Ascending aorta (tissue), 2 donors: Measurements from ENCODE around the gene FBXO8. TPM values are rescaled to one million over a fixed set of nuclear protein-coding genes. Genes with fewer than 3 reads are reported as not detected.

Experiments
- DNase-seq, 2 donors: peaks; one replicate each; pipeline ENCODE4 v3.0.0-alpha.2; 2019; ENCODE audit warnings: low spot score in 2 of 2
- H3K27ac ChIP-seq, 2 donors: fragments of 200-600 bp; sonication (generic); one replicate each; pipeline ENCODE4 v1.5.1; 2016 to 2017; ENCODE audit warnings: mild to moderate bottlenecking in 1 of 2
- H3K27me3 ChIP-seq: fragments of 200-600 bp; sonication (generic); one replicate; pipeline ENCODE4 v1.5.1; 2017
- H3K36me3 ChIP-seq, 2 donors: fragments of 200-600 bp; sonication (generic); one replicate each; pipeline ENCODE4 v1.5.1; 2016
- H3K4me1 ChIP-seq, 2 donors: fragments of 200-600 bp; sonication (generic); one replicate each; pipeline ENCODE4 v1.5.1; 2016 to 2017; ENCODE audit warnings: mild to moderate bottlenecking in 1 of 2
- H3K4me3 ChIP-seq, 2 donors: fragments of 200-600 bp; sonication (generic); one replicate each; pipeline ENCODE4 v1.5.1; 2016 to 2017; ENCODE audit warnings: mild to moderate bottlenecking in 1 of 2
- H3K9me3 ChIP-seq, 2 donors: fragments of 200-600 bp; sonication (generic); one replicate each; pipeline ENCODE4 v1.5.1; 2016
- intact Hi-C: fragments of 100-400 bp; cut with DNase I; formaldehyde crosslinking; loops from one replicate; pipeline ENCODE4 v1.15.1; 2023
- total RNA-seq: library from RNA; depleted of rRNA; stranded (reverse); fragments of >200 nt; gene quantifications from one replicate; pipeline ENCODE4 v1.1.0, GENCODE V29; 2016
- TF ChIP-seq, protein P1 (sequence below), 3 experiments: fragments of 200-600 bp in 2 of 3; fragments of 450-650 bp in 1 of 3; sonication (generic) in 2 of 3; IDR thresholded peaks; one replicate each; pipeline ENCODE4 v1.5.1; 2016 to 2019; ENCODE audit warnings: antibody characterized with exemption in 3 of 3, mild to moderate bottlenecking in 1 of 3, moderate library complexity in 1 of 3

FBXO8 gene
- total RNA-seq, 1 donor from 2014 or later, result 15.5 TPM

DNA sequence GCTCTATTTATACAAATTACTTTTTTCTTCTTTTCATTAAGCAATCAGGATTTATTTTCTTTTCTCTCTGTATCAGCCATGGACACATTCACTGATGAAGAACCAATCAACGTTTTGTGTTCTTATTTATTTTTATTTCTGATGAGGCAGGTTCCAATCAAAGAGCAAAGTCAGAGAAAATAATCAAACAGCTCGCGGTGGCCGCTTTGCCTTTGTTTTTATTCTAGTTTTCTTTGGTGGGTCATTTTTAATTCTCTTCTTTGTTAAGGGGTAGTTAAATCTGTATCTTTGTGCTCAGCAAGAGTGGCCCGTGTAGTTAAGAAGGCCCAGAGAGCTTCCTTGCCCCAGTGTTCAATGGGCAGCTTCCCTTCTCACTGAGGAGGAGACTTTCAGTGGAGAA lies 71.4 kb downstream of the FBXO8 start:
- H3K4me3 ChIP-seq, result no peak overlapping the region
- intact Hi-C loops, result no loop called here
- no peak for DNase-seq
- H3K27ac ChIP-seq, result no peak overlapping the region
- peaks cover 23% of the 10 kb centered on the region for H3K27me3 ChIP-seq
- H3K4me1 ChIP-seq, result peaks cover 0 to 11% of the 10 kb centered on the region in 2 donors
- no peaks in the 10 kb centered on the region for H3K36me3 ChIP-seq
- H3K9me3 ChIP-seq, result no peaks in the 10 kb centered on the region
- TF ChIP-seq, protein P1, sequence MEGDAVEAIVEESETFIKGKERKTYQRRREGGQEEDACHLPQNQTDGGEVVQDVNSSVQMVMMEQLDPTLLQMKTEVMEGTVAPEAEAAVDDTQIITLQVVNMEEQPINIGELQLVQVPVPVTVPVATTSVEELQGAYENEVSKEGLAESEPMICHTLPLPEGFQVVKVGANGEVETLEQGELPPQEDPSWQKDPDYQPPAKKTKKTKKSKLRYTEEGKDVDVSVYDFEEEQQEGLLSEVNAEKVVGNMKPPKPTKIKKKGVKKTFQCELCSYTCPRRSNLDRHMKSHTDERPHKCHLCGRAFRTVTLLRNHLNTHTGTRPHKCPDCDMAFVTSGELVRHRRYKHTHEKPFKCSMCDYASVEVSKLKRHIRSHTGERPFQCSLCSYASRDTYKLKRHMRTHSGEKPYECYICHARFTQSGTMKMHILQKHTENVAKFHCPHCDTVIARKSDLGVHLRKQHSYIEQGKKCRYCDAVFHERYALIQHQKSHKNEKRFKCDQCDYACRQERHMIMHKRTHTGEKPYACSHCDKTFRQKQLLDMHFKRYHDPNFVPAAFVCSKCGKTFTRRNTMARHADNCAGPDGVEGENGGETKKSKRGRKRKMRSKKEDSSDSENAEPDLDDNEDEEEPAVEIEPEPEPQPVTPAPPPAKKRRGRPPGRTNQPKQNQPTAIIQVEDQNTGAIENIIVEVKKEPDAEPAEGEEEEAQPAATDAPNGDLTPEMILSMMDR (IDR thresholded peaks at IDR 0.05), result no peak

DNA sequence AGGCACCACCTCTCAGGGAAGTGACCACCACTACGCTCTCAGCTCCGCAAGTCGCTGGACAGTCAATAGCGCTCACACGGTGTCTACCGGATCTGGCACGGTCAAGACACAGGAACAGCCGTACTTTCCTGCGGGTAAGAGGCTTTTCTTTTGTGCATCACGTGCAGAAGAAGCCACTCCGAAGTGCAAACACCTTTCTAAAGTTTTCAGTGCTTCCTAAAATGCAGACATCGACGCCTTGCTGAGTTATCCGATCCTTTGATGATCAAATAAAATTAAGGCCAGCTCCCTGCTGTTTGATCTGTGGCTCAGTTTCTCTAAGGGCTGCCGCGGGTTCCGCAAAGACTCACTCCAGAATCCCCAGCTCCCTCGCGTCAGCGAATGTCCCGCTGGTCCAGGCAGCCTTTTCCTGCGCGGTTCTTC lies 71.8 kb downstream of the FBXO8 start:
- H3K27me3 ChIP-seq, result peaks cover 23% of the 10 kb centered on the region
- no peaks in the 10 kb centered on the region for H3K9me3 ChIP-seq
- no peak overlapping the region for H3K27ac ChIP-seq
- no peak overlapping the region for H3K4me3 ChIP-seq
- intact Hi-C loops, result no loop called here
- H3K36me3 ChIP-seq, result no peaks in the 10 kb centered on the region
- H3K4me1 ChIP-seq, result peaks cover 0 to 11% of the 10 kb centered on the region in 2 donors
- no peak for DNase-seq
- TF ChIP-seq, protein P1 (IDR thresholded peaks at IDR 0.05), result no peak

DNA sequence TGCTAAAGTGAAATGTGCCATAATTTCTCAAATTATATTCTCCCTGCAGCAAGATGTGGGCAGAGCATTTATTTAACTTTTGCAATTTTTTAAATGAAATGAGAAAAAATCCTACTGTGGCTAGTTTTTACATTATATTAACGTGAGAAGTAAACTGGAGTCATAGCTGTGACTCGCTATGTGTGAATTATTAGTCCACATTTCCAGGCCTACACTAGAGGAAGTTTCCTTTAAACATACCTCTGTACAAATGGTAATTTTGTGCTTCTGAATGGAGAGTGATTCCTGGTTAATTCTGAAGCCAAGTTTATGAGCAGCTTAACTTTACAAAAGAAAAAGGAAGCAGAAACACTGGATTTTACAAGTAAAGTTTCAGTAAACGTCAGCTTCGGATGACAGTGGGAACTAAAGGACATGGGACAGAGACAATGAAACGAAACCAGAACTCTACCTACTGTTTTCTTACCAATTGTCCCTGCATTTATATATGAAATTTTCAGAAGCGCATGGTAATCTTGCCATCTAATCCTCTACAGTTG lies 72.4 kb downstream of the FBXO8 start:
- no peak for DNase-seq
- Histone ChIP-seq H3K36me3 (no peaks in the 10 kb centered on the region), H3K4me3 (no peak overlapping the region), H3K27ac (no peak overlapping the region), H3K27me3 (peaks cover 18% of the 10 kb centered on the region), H3K4me1 (peaks cover 0 to 11% of the 10 kb centered on the region in 2 donors), H3K9me3 (no peaks in the 10 kb centered on the region)
- TF ChIP-seq, protein P1 (IDR thresholded peaks at IDR 0.05), result no peak
- intact Hi-C loops, result no loop called here

DNA sequence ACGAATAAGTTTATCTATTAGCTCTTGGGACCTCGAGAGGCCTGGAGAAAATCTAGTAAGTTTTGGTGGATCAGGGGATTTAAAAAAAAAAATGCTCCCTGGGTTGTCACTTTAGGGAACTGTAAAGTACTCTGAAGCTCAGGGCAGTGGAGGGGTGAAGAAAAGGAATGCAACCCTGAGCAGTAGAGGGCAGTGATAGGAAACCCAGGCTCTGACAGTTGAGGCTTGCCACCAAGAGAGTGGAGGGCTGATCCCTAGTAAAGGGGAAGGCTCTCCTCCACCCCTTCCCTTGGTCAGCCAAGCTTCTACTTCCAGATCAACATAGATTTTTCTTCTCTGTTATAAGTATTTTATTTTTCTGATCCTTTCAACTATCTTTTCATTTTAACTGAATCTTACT lies 73.1 kb downstream of the FBXO8 start:
- no peak overlapping the region for H3K27ac ChIP-seq
- no peaks in the 10 kb centered on the region for H3K36me3 ChIP-seq
- peaks cover 15% of the 10 kb centered on the region for H3K27me3 ChIP-seq
- no peaks in the 10 kb centered on the region for H3K9me3 ChIP-seq
- H3K4me1 ChIP-seq, result peaks cover 0 to 11% of the 10 kb centered on the region in 2 donors
- DNase-seq, result no peak
- TF ChIP-seq, protein P1 (IDR thresholded peaks at IDR 0.05), result no peak
- no peak overlapping the region for H3K4me3 ChIP-seq
- intact Hi-C loops, result no loop called here

DNA sequence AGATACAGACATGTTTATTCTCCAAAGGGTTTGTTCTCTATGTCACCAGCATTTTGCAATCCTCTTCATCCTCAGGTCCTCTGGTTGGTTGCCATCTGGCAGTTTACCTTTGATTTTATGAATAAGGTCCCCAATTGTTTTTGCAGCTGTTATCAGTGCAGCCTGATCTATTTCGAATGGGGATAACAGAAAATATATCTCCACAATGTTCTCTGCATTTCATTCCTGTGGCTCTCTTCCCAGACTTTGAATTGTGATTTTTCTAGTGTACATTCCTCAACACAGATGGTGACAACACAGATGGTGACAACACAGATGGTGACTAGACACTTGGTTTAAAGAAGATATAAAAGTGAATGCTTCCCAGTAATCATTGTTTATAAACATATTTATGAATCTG lies 74.1 kb downstream of the FBXO8 start:
- H3K4me3 ChIP-seq, result no peak overlapping the region
- H3K27ac ChIP-seq, result no peak overlapping the region
- H3K9me3 ChIP-seq, result no peaks in the 10 kb centered on the region
- peaks cover 0 to 5% of the 10 kb centered on the region in 2 donors for H3K4me1 ChIP-seq
- H3K36me3 ChIP-seq, result no peaks in the 10 kb centered on the region
- peaks cover 11% of the 10 kb centered on the region for H3K27me3 ChIP-seq
- no peak for DNase-seq
- intact Hi-C loops, result no loop called here
- TF ChIP-seq, protein P1 (IDR thresholded peaks at IDR 0.05), result no peak

DNA sequence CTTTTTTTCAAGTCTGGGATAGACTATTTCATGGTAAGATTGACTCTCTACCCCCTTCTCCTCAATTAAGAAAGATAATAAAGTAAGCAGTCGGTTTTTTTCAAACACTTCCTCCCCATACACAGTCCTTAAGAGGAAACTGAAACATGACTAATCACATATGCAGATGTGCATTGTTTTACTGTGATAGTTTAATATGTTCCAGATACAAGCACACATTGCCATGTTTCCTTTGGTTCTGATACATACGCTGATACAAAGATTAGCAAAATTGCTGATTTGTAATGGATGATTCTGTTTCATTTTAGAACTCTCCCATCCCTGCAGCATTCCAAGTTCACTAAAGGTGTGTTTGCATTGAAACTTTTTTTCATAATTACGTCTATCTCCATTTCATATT lies 76.1 kb downstream of the FBXO8 start:
- no peak overlapping the region for H3K4me3 ChIP-seq
- H3K9me3 ChIP-seq, result no peaks in the 10 kb centered on the region
- H3K27me3 ChIP-seq, result no peaks in the 10 kb centered on the region
- no peak for DNase-seq
- H3K27ac ChIP-seq, result no peak overlapping the region
- no peaks in the 10 kb centered on the region for H3K36me3 ChIP-seq
- TF ChIP-seq, protein P1 (IDR thresholded peaks at IDR 0.05), result no peak
- intact Hi-C loops, result no loop called here
- H3K4me1 ChIP-seq, result no peaks in the 10 kb centered on the region
